Heart right ventricle (tissue), 16 donors: ENCODE measurements around the gene SRPRB. TPM values are rescaled to one million over a fixed set of nuclear protein-coding genes. Genes with fewer than 3 reads are reported as not detected.
A peak's percentile ranks its signal among the peaks of the same experiment; 100 is the strongest.

Experiments
- ATAC-seq, 8 donors: fragments of 200-7000 bp; cut with Tn5 transposase; one replicate each; pipeline ENCODE4 v1.9.1; 2020; ENCODE audit warnings: mild to moderate bottlenecking in 8 of 8, moderate library complexity in 8 of 8, moderate number of reproducible peaks in 1 of 8
- DNase-seq, 2 donors: peaks; one replicate each; pipeline ENCODE4 v3.0.0-alpha.2; 2020
- H3K27ac ChIP-seq, 10 donors: fragments of 200-600 bp; sonication (generic) in 2 of 10; one replicate each; pipeline versions ENCODE4 v1.5.0 to v1.8.0; 2020 to 2022; ENCODE audit warnings: mild to moderate bottlenecking in 3 of 10
- H3K27me3 ChIP-seq, 7 donors: fragments of 200-600 bp; one replicate each; pipeline ENCODE4 v1.8.0; 2021 to 2022; ENCODE audit warnings: mild to moderate bottlenecking in 2 of 7
- H3K36me3 ChIP-seq, 9 donors: fragments of 200-600 bp; sonication (generic) in 1 of 9; one replicate each; pipeline versions ENCODE4 v1.5.0 to v1.8.0; 2020 to 2022; ENCODE audit warnings: mild to moderate bottlenecking in 2 of 9
- H3K4me1 ChIP-seq, 9 donors: fragments of 200-600 bp; sonication (generic) in 1 of 9; one replicate each; pipeline versions ENCODE4 v1.5.0 to v1.8.0; 2020 to 2022; ENCODE audit warnings: mild to moderate bottlenecking in 4 of 9
- H3K4me3 ChIP-seq, 10 donors: fragments of 200-600 bp; sonication (generic) in 2 of 10; one replicate each; pipeline versions ENCODE4 v1.5.0 to v1.8.0; 2020 to 2022; ENCODE audit warnings: mild to moderate bottlenecking in 7 of 10, moderate library complexity in 2 of 10
- H3K9me3 ChIP-seq, 11 donors: fragments of 200-600 bp in 10 of 11; sonication (generic) in 2 of 11; one replicate each; pipeline versions ENCODE4 v1.5.0 to v1.8.0; 2013 to 2022; ENCODE audit warnings: mild to moderate bottlenecking in 2 of 11, control low read depth in 1 of 11, moderate library complexity in 1 of 11
- CTCF ChIP-seq, 9 donors: fragments of 200-600 bp; sonication (generic) in 2 of 9; IDR thresholded peaks; one replicate each; pipeline versions ENCODE4 v1.5.0 to v1.8.0; 2021 to 2022; ENCODE audit warnings: antibody characterized with exemption in 9 of 9, mild to moderate bottlenecking in 5 of 9, moderate library complexity in 1 of 9
- WGBS, 2 donors: extraction: QIAGEN DNeasy Blood & Tissue Kit; methylation state at CpG; one replicate each; pipeline ENCODE4 v1.1.7; 2013; ENCODE audit warnings: inconsistent platforms in 1 of 2; 5-methylcytosine and 5-hydroxymethylcytosine counted together
- intact Hi-C, 10 donors: fragments of 100-400 bp; cut with DNase I; formaldehyde crosslinking; loops; one replicate each; pipeline versions ENCODE4 v1.11.1 to v1.14.2; 2022
- polyA plus RNA-seq, 2 donors: library from polyadenylated mRNA; stranded (reverse); fragments of 200-250 nt; gene quantifications; one replicate each; pipeline ENCODE4 v1.2.3, GENCODE V29; 2013
- total RNA-seq, 10 donors: library from RNA; stranded (reverse); fragmentation: NEBNext Ultra II Directional in 3 of 10; extraction: Animal tissue kit (Norgen Biotek cat#: 25700) in 3 of 10; gene quantifications; one replicate each; pipeline versions ENCODE4 v1.2.1 to v1.2.4, GENCODE V29; 2021 to 2023
- donor health status: Arrhythmogenic right ventricular cardiomyopathy.
- donor health status: ischemic (EF 13 %, LVEDD 7.1; RV severe dilation, severe dysfunction).
- donor health status: healthy with polysubstance abuse.
- donor health status: DM: no; HTN: yes; CAD: no.
- donor health status: DM: no; HTN: no; CAD: no.
- donor health status: ischemic (EF 25% LVEDD 6.9; RV normal size, moderate dysfunction).
- donor health status: ischemic (EF 25% LVEDD 5.7; RV mildly dilated, moderate dysfunction).
- donor health status: healthy.
- donor health status: DM: yes; HTN: yes; CAD: no.
- donor health status: Ischemic cardiomyopathy.
- donor health status: ischemic (EF 35%, LVEDD 5.7; RV mildly dilated, moderate dysfunction).
- donor health status: nonischemic (EF 11% LVEDD 7.7; RV severe dilation, severe dysfunction).
- donor health status: DM: yes; HTN: yes; CAD: no.
- donor health status: PGD.
- donor health status: ischemic (EF 29% LVEDD 5.4; RV normal size, mild dysfunction).
- donor health status: nonischemic (EF 23%, LVEDD 6.1; RV moderate dilation, normal function).

SRPRB gene
- total and polyA plus RNA-seq, 12 donors: 12.1 to 46.2 (median 27.0) TPM

DNA sequence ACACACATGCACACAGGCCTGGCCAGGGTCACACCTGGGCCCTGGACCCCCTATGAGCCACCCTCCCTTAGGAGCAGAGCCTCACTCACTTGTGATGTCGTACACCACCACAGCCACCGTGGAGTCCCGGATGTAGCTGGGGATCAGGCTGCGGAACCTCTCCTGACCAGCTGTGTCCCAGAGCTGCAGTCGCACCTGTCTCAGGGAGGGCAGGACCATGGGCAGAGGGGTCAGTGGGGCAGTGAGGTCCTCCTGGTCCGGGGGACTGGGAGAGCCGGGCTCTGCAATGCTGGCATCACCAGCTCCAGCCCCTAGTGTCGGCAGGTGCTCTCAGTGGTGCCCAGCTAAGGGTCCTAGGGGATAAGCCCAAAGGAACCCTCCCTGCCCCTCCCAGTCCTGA is 35.6 kb downstream of the SRPRB start:
- H3K4me1 ChIP-seq: peaks cover 0 to 9% (median 0%) of the 10 kb centered on the region in 9 donors
- peak in 1 of 8 donors; percentile 21 for ATAC-seq
- H3K4me3 ChIP-seq: no peak overlapping the region
- H3K27ac ChIP-seq: no peak overlapping the region
- 93% methylated on average over 8 of the region's 8 CpGs for WGBS, 2 donors
- H3K36me3 ChIP-seq: peaks cover 0 to 34% (median 0%) of the 10 kb centered on the region in 9 donors
- DNase-seq: no peak
- no peaks in the 10 kb centered on the region for H3K9me3 ChIP-seq
- intact Hi-C loops: no loop called here
- no peaks in the 10 kb centered on the region for H3K27me3 ChIP-seq
- TF ChIP-seq CTCF (IDR thresholded peaks at IDR 0.05): no peak

GRCh38 chr3:133842158-133842557 is 36.5 kb downstream of the SRPRB start:
- no peak overlapping the region for H3K4me3 ChIP-seq
- TF ChIP-seq CTCF (IDR thresholded peaks at IDR 0.05): no peak
- H3K27ac ChIP-seq: no peak overlapping the region
- DNase-seq (no peak), ATAC-seq (no peak)
- H3K36me3 ChIP-seq: peaks cover 0 to 24% (median 0%) of the 10 kb centered on the region in 9 donors
- intact Hi-C loops: no loop called here
- no peaks in the 10 kb centered on the region for H3K9me3 ChIP-seq
- H3K27me3 ChIP-seq: no peaks in the 10 kb centered on the region
- WGBS, 2 donors: 86 to 92% methylated on average over 4 of the region's 4 CpGs
- H3K4me1 ChIP-seq: peaks cover 0 to 9% (median 0%) of the 10 kb centered on the region in 9 donors

DNA sequence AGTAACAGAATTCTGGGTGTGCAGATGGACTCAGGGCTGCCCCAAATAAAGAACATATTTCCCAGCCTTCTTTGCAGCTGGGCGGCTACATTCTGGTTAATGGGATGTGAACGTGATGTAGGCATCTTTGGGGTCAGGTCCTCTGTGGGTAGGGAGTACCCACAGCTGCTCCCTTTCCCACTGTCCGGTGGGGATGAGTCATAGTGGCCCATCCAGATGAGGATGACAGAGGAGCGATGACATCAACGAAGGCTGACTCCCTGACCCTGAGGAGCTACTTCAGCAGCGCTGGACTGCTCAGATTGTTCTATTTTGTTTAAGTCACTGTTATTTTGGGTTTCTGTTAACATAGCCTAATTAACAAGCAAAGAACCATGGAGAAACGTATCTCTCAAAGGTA is 38.0 kb downstream of the SRPRB start:
- DNase-seq: peak in 1 of 2 donors; percentile 53
- Histone ChIP-seq H3K4me1 (peaks cover 0 to 9% (median 0%) of the 10 kb centered on the region in 9 donors), H3K27ac (peak overlapping the region in 4 of 10 donors; percentile 13 to 48 (median 32)), H3K4me3 (no peak overlapping the region), H3K36me3 (peaks cover 0 to 18% (median 0%) of the 10 kb centered on the region in 9 donors), H3K27me3 (no peaks in the 10 kb centered on the region), H3K9me3 (no peaks in the 10 kb centered on the region)
- intact Hi-C loops: no loop called here
- no peak for TF ChIP-seq CTCF (IDR thresholded peaks at IDR 0.05)
- peak; percentile 46 to 85 (median 78) for ATAC-seq
- WGBS, 2 donors: 65 to 71% methylated on average over 7 of the region's 7 CpGs

DNA sequence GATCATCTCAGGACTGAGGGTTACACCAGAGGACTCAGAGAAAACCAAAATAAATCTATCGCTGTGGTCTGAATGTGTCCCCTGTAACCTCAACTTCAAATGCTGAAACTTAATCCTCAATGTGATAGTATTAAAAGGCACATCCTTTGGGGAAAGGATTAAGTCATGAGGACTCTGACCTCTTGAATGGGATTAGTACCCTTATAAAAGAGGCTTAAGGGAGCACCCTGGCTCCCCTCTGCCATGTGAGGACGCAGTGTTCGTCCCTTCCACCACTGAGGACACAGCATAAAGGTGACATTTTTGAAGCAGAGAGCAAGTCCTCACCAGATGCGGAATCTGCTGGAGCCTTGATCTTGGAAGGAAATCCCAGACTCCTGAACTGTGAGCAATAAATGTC is 39.5 kb downstream of the SRPRB start:
- no peak for ATAC-seq
- 94 to 95% methylated on average over 4 of the region's 4 CpGs for WGBS, 2 donors
- intact Hi-C loops: no loop called here

More for the DNA sequence above, 39.5 kb downstream of the SRPRB start:
- Histone ChIP-seq H3K4me3 (no peak overlapping the region), H3K27ac (no peak overlapping the region), H3K27me3 (no peaks in the 10 kb centered on the region), H3K4me1 (peaks cover 0 to 9% (median 0%) of the 10 kb centered on the region in 9 donors), H3K9me3 (no peaks in the 10 kb centered on the region), H3K36me3 (peaks cover 0 to 8% (median 0%) of the 10 kb centered on the region in 9 donors)
- no peak for DNase-seq
- TF ChIP-seq CTCF (IDR thresholded peaks at IDR 0.05): no peak
